HEK293 (cell line): ENCODE data around the gene RNF215.

ENCODE experiments used
- CTCF ChIA-PET: fragments of 350-600 bp; formaldehyde crosslinking; extraction: SDS; loops from one replicate; lab custom pipeline; 2021; ENCODE audit warnings: antibody characterized with exemption; lab: Yijun Ruan, JAX
- POLR2A ChIA-PET: fragments of 300-600 bp; formaldehyde crosslinking; extraction: SDS; loops from one replicate; lab custom pipeline; 2020; ENCODE audit warnings: antibody characterized with exemption, inconsistent platforms; lab: Yijun Ruan, JAX
- H3K27ac ChIP-seq: fragments of 200-500 bp; sonication (Bioruptor generic); 2 replicates; pipeline ENCODE4 v1.5.1; 2014; ENCODE audit warnings: low read depth, low read length, control low read depth, inconsistent platforms; ENCODE audit errors: extremely low read depth
- H3K36me3 ChIP-seq, 2 experiments: fragments of 200-500 bp in 1 of 2; sonication (Bioruptor generic) in 1 of 2; 1 replicate in 1 of 2; 2 replicates in 1 of 2; pipeline ENCODE4 v1.5.1; 2014 to 2017; ENCODE audit warnings: inconsistent platforms in 2 of 2, low read length in 2 of 2; ENCODE audit not compliant: control insufficient read depth in 2 of 2, insufficient read depth in 1 of 2
- H3K4me1 ChIP-seq: fragments of 200-500 bp; sonication (Bioruptor generic); 2 replicates; pipeline ENCODE4 v1.5.1; 2014; ENCODE audit warnings: mild to moderate bottlenecking, low read length, inconsistent platforms; ENCODE audit not compliant: control insufficient read depth, insufficient read depth
- H3K4me3 ChIP-seq: 2 replicates; pipeline ENCODE4 v1.5.1; 2011; ENCODE audit warnings: low read depth, mild to moderate bottlenecking, control low read depth, low read length, moderate library complexity
- H3K9me3 ChIP-seq: fragments of 200-500 bp; sonication (Bioruptor generic); 2 replicates; pipeline ENCODE4 v1.5.1; 2014; ENCODE audit warnings: low read depth, low read length, inconsistent platforms; ENCODE audit not compliant: control insufficient read depth, insufficient read depth
- HIC1 ChIP-seq: fragments of 450-650 bp; formaldehyde crosslinking; IDR thresholded peaks from 2 replicates; pipeline ENCODE4 v1.5.1; 2016; ENCODE audit warnings: missing biosample characterization, missing genetic modification characterization
- KLF17 ChIP-seq: fragments of 450-650 bp; formaldehyde crosslinking; IDR thresholded peaks from 2 replicates; pipeline ENCODE4 v1.5.1; 2016; ENCODE audit warnings: missing biosample characterization, missing genetic modification characterization
- PBX3 ChIP-seq: sonication (generic); formaldehyde crosslinking; IDR thresholded peaks from 2 replicates; pipeline ENCODE4 v1.8.1; 2022; ENCODE audit warnings: mild to moderate bottlenecking, moderate library complexity, missing genetic modification reagents
- PRDM2 ChIP-seq: fragments of 450-650 bp; formaldehyde crosslinking; IDR thresholded peaks from 2 replicates; pipeline ENCODE4 v1.5.1; 2016; ENCODE audit warnings: missing biosample characterization, missing genetic modification characterization, borderline replicate concordance
- SCRT1 ChIP-seq: fragments of 450-650 bp; formaldehyde crosslinking; IDR thresholded peaks from 2 replicates; pipeline ENCODE4 v1.5.1; 2016; ENCODE audit warnings: missing biosample characterization, missing genetic modification characterization, borderline replicate concordance
- SP3 ChIP-seq: fragments of 450-650 bp; formaldehyde crosslinking; IDR thresholded peaks from 2 replicates; pipeline ENCODE4 v1.5.1; 2016; ENCODE audit warnings: missing biosample characterization, missing genetic modification characterization
- ZBTB6 ChIP-seq: fragments of 450-650 bp; formaldehyde crosslinking; IDR thresholded peaks from 2 replicates; pipeline ENCODE4 v1.5.1; 2017; ENCODE audit warnings: missing biosample characterization, missing genetic modification characterization
- ZNF398 ChIP-seq: fragments of 450-650 bp; formaldehyde crosslinking; IDR thresholded peaks from 2 replicates; pipeline ENCODE4 v1.5.1; 2017; ENCODE audit warnings: missing biosample characterization, missing genetic modification characterization
- ZNF473 ChIP-seq: fragments of 450-650 bp; formaldehyde crosslinking; IDR thresholded peaks from 2 replicates; pipeline ENCODE4 v1.5.1; 2017; ENCODE audit warnings: missing biosample characterization, missing genetic modification characterization
- ZNF561 ChIP-seq: fragments of 450-650 bp; IDR thresholded peaks from 2 replicates; pipeline ENCODE4 v1.5.1; 2018; ENCODE audit warnings: missing biosample characterization, missing genetic modification characterization, borderline replicate concordance
- ZNF580 ChIP-seq: fragments of 450-650 bp; formaldehyde crosslinking; IDR thresholded peaks from 2 replicates; pipeline ENCODE4 v1.5.1; 2016; ENCODE audit warnings: missing biosample characterization, missing genetic modification characterization
- ZNF626 ChIP-seq: fragments of 450-650 bp; sonication (Bioruptor Pico); formaldehyde crosslinking; IDR thresholded peaks from 2 replicates; pipeline ENCODE4 v1.5.1; 2018; ENCODE audit warnings: missing biosample characterization, missing genetic modification characterization, inconsistent platforms
- ZNF660 ChIP-seq: fragments of 450-650 bp; IDR thresholded peaks from 2 replicates; pipeline ENCODE4 v1.5.1; 2018; ENCODE audit warnings: missing biosample characterization, mild to moderate bottlenecking, missing genetic modification characterization
- ZNF747 ChIP-seq: fragments of 450-650 bp; formaldehyde crosslinking; IDR thresholded peaks from 2 replicates; pipeline ENCODE4 v1.5.1; 2016; ENCODE audit warnings: missing biosample characterization, missing genetic modification characterization
- ZSCAN16 ChIP-seq: fragments of 450-650 bp; formaldehyde crosslinking; IDR thresholded peaks from 2 replicates; pipeline ENCODE4 v1.5.1; 2016; ENCODE audit warnings: missing biosample characterization, missing genetic modification characterization

Gene RNF215

GRCh38 chr22:30436196-30436595 lies 49.0 kb upstream of the RNF215 start:
- no peak overlapping the region for H3K4me3 ChIP-seq
- POLR2A ChIA-PET: interaction anchor here (2.8 kb wide), 1 partner anchor 12 kb away, joined by 11 read pairs; no protein-coding TSS in a partner anchor

More at GRCh38 chr22:30436196-30436595, 49.0 kb upstream of the RNF215 start:
- CTCF ChIA-PET: interaction anchor here (1.5 to 2.1 kb wide), 2 partner anchors 9 to 11 kb away, joined by 10 read pairs; no protein-coding TSS in a partner anchor
- Histone ChIP-seq H3K27ac (no peak overlapping the region), H3K9me3 (no peaks in the 10 kb centered on the region), H3K36me3 (no peaks in the 10 kb centered on the region), H3K4me1 (no peaks in the 10 kb centered on the region)
- TF ChIP-seq ZNF747 (tag by site-specific recombination): no peak
- no peak for TF ChIP-seq SP3
- no peak for TF ChIP-seq ZNF580 (tag by site-specific recombination)
- no peak for TF ChIP-seq ZNF398 (tag by site-specific recombination)
- no peak for TF ChIP-seq ZSCAN16 (tag by site-specific recombination)
- TF ChIP-seq ZNF626 (tag by site-specific recombination): no peak
- TF ChIP-seq HIC1 (tag by site-specific recombination): no peak
- no peak for TF ChIP-seq ZNF660 (tag by site-specific recombination)
- no peak for TF ChIP-seq ZNF561 (tag by site-specific recombination)
- TF ChIP-seq PBX3: no peak
- no peak for TF ChIP-seq ZNF473 (tag by site-specific recombination)
- no peak for TF ChIP-seq ZBTB6 (tag by site-specific recombination)
- TF ChIP-seq KLF17: no peak
- no peak for TF ChIP-seq SCRT1
- no peak for TF ChIP-seq PRDM2 (tag by site-specific recombination)
